ENCODE results near the gene NYAP2.

NYAP2 gene

GRCh38 chr2:225399504-225399903 is at the start of gene NYAP2:
Gene NYAP2, plus strand, starts transcription at chr2:225399710. Its CDS starts 9,171 bp downstream, at chr2:225408881.
- DNase-seq: no peak

- no peak for DNase-seq
Measured at GRCh38 chr2:225353579-225354085, 45.9 kb upstream of the NYAP2 start.

- DNase-seq: no peak
Measured at GRCh38 chr2:225354281-225354774, 45.2 kb upstream of the NYAP2 start.

GRCh38 chr2:225355788-225356187 is 43.7 kb upstream of the NYAP2 start:
- no peak for DNase-seq

GRCh38 chr2:225366731-225367130 is 32.8 kb upstream of the NYAP2 start:
- DNase-seq: no peak

- no peak for DNase-seq
Measured at GRCh38 chr2:225367482-225367881, 32.0 kb upstream of the NYAP2 start.

- DNase-seq: no peak
Measured at GRCh38 chr2:225378984-225379383, 20.5 kb upstream of the NYAP2 start.

- no peak for DNase-seq
Measured at GRCh38 chr2:225379856-225380255, 19.7 kb upstream of the NYAP2 start.

- no peak for DNase-seq
Measured at GRCh38 chr2:225381609-225382008, 17.9 kb upstream of the NYAP2 start.

- DNase-seq: no peak
Measured at GRCh38 chr2:225398372-225398771, 1.1 kb upstream of the NYAP2 start.

GRCh38 chr2:225400060-225400511 is 576 bp downstream of the NYAP2 start:
- no peak for DNase-seq

- DNase-seq: no peak
Measured at GRCh38 chr2:225400546-225401400, 1.3 kb downstream of the NYAP2 start.

- DNase-seq: no peak
Measured at GRCh38 chr2:225402210-225402776, 2.8 kb downstream of the NYAP2 start.

- DNase-seq: no peak
Measured at GRCh38 chr2:225411452-225411851, 11.9 kb downstream of the NYAP2 start.

GRCh38 chr2:225413786-225414185 is 14.3 kb downstream of the NYAP2 start:
- DNase-seq: no peak

- DNase-seq: no peak
Measured at GRCh38 chr2:225414902-225415301, 15.4 kb downstream of the NYAP2 start.

- DNase-seq: no peak
Measured at GRCh38 chr2:225415341-225415740, 15.8 kb downstream of the NYAP2 start.

GRCh38 chr2:225415792-225416191 is 16.3 kb downstream of the NYAP2 start:
- no peak for DNase-seq

- DNase-seq: no peak
Measured at GRCh38 chr2:225416616-225417367, 17.3 kb downstream of the NYAP2 start.

- no peak for DNase-seq
Measured at GRCh38 chr2:225419033-225419432, 19.5 kb downstream of the NYAP2 start.

- DNase-seq: no peak
Measured at GRCh38 chr2:225422145-225422544, 22.6 kb downstream of the NYAP2 start.

GRCh38 chr2:225425284-225425683 is 25.8 kb downstream of the NYAP2 start:
- no peak for DNase-seq

GRCh38 chr2:225428360-225428759 is 28.9 kb downstream of the NYAP2 start:
- no peak for DNase-seq
